HG03571 (cell line): ENCODE measurements around the gene SAMD11.

ENCODE experiments used
- ATAC-seq: cut with Tn5 transposase; IDR thresholded peaks from one replicate; pipeline ENCODE4 v1.9.1; 2021; ENCODE audit not compliant: unreplicated experiment

The SAMD11 gene

GRCh38 chr1:992362-992761 is 68.6 kb downstream of the SAMD11 start:
- no peak for ATAC-seq

- ATAC-seq: no peak
Observed at GRCh38 chr1:993379-993995, 69.8 kb downstream of the SAMD11 start.
